SK-N-SH treated with all-trans-retinoic acid at 6 μM for 48 hours (cell line): ENCODE results near the gene AMZ2.
"Not testable (repeated sequence)": the region's sequence is repeated elsewhere in the genome, so short reads cannot be mapped to it uniquely, and the experiment has no call there.

Source experiments
- ATAC-seq: fragments of 200-7000 bp; cut with Tn5 transposase; 3 replicates; pipeline ENCODE4 v1.9.1; 2020; ENCODE audit warnings: mild to moderate bottlenecking, moderate library complexity
- ARNTL ChIP-seq: fragments of 450-650 bp; formaldehyde crosslinking; IDR thresholded peaks from 2 replicates; pipeline ENCODE4 v1.5.0; 2020; ENCODE audit warnings: low read depth, mild to moderate bottlenecking, moderate library complexity, borderline replicate concordance
- BACH2 ChIP-seq: fragments of 250-450 bp; sonication (Bioruptor Pico); IDR thresholded peaks from 2 replicates; pipeline ENCODE4 v1.9.0; 2021; ENCODE audit warnings: mild to moderate bottlenecking, borderline replicate concordance
- ESRRG ChIP-seq: fragments of 250-450 bp; sonication (Bioruptor Pico); IDR thresholded peaks from 2 replicates; pipeline ENCODE4 v1.6.1; 2021; ENCODE audit warnings: mild to moderate bottlenecking
- GLIS3 ChIP-seq: fragments of 250-450 bp; sonication (Bioruptor Pico); IDR thresholded peaks from 2 replicates; pipeline ENCODE4 v1.5.0; 2020; ENCODE audit warnings: mild to moderate bottlenecking, moderate library complexity
- ISL1 ChIP-seq: fragments of 250-450 bp; sonication (Bioruptor Pico); IDR thresholded peaks from 2 replicates; pipeline ENCODE4 v2.1.2; 2022; ENCODE audit warnings: mild to moderate bottlenecking, moderate library complexity
- OSR1 ChIP-seq: fragments of 250-450 bp; sonication (Bioruptor Pico); IDR thresholded peaks from 2 replicates; pipeline ENCODE4 v1.8.0; 2022; ENCODE audit warnings: moderate library complexity, mild to moderate bottlenecking, inconsistent platforms
- POU6F1 ChIP-seq: fragments of 250-450 bp; sonication (Bioruptor Pico); IDR thresholded peaks from 2 replicates; pipeline ENCODE4 v1.8.0; 2021; ENCODE audit warnings: low read depth, mild to moderate bottlenecking, moderate library complexity, borderline replicate concordance
- PPARA ChIP-seq: fragments of 250-450 bp; sonication (Bioruptor Pico); IDR thresholded peaks from 2 replicates; pipeline ENCODE4 v1.5.0; 2020; ENCODE audit warnings: mild to moderate bottlenecking, borderline replicate concordance
- RARB ChIP-seq: fragments of 250-450 bp; sonication (Bioruptor Pico); IDR thresholded peaks from 2 replicates; pipeline ENCODE4 v1.8.0; 2021; ENCODE audit warnings: mild to moderate bottlenecking, moderate library complexity
- SNAI2 ChIP-seq: fragments of 250-450 bp; sonication (Bioruptor Pico); IDR thresholded peaks from 2 replicates; pipeline ENCODE4 v1.5.0; 2020; ENCODE audit warnings: mild to moderate bottlenecking, moderate library complexity
- TCF4 ChIP-seq: fragments of 250-450 bp; sonication (Bioruptor Pico); IDR thresholded peaks from 2 replicates; pipeline ENCODE4 v1.8.0; 2021; ENCODE audit warnings: mild to moderate bottlenecking, moderate library complexity, borderline replicate concordance
- TOX ChIP-seq: fragments of 250-450 bp; sonication (Bioruptor Pico); IDR thresholded peaks from 2 replicates; pipeline ENCODE4 v1.8.0; 2021; ENCODE audit warnings: mild to moderate bottlenecking, moderate library complexity, borderline replicate concordance
- ZFP30 ChIP-seq: fragments of 450-650 bp; formaldehyde crosslinking; IDR thresholded peaks from 2 replicates; pipeline ENCODE4 v1.5.0; 2022; ENCODE audit warnings: mild to moderate bottlenecking, moderate library complexity
- ZNF565 ChIP-seq: fragments of 450-650 bp; formaldehyde crosslinking; conservative IDR thresholded peaks from 2 replicates; pipeline ENCODE4 v1.5.0; 2020; ENCODE audit warnings: low read depth, mild to moderate bottlenecking, moderate library complexity
- ZNF70 ChIP-seq: fragments of 450-650 bp; formaldehyde crosslinking; IDR thresholded peaks from 2 replicates; pipeline ENCODE4 v1.5.0; 2020; ENCODE audit warnings: mild to moderate bottlenecking, moderate library complexity
- ZNF8 ChIP-seq: fragments of 450-650 bp; formaldehyde crosslinking; IDR thresholded peaks from 2 replicates; pipeline ENCODE4 v1.5.0; 2020; ENCODE audit warnings: mild to moderate bottlenecking, moderate library complexity
- TF ChIP-seq, protein P1 (sequence below): fragments of 250-450 bp; sonication (Bioruptor Pico); IDR thresholded peaks from 2 replicates; pipeline ENCODE4 v1.5.0; 2020; ENCODE audit warnings: mild to moderate bottlenecking, moderate library complexity
- TF ChIP-seq, protein P2 (sequence below): fragments of 250-450 bp; sonication (Bioruptor Pico); IDR thresholded peaks from 2 replicates; pipeline ENCODE4 v1.5.1; 2020; ENCODE audit warnings: low read depth, mild to moderate bottlenecking, moderate library complexity
- TF ChIP-seq, protein P3 (sequence below): fragments of 250-450 bp; sonication (Bioruptor Pico); IDR thresholded peaks from 2 replicates; pipeline ENCODE4 v1.5.1; 2021; ENCODE audit warnings: mild to moderate bottlenecking, moderate library complexity

The AMZ2 gene

GRCh38 chr17:68229619-68230018 lies 18.2 kb upstream of the AMZ2 start:
- no peak for ATAC-seq
- TF ChIP-seq ZNF70 (no peak), OSR1 (CRISPR knock-in tag) (no peak), BACH2 (CRISPR knock-in tag) (no peak), TOX (CRISPR knock-in tag) (no peak), ZFP30 (CRISPR knock-in tag) (no peak), POU6F1 (CRISPR knock-in tag) (no peak), SNAI2 (no peak)
- TF ChIP-seq, protein P1, sequence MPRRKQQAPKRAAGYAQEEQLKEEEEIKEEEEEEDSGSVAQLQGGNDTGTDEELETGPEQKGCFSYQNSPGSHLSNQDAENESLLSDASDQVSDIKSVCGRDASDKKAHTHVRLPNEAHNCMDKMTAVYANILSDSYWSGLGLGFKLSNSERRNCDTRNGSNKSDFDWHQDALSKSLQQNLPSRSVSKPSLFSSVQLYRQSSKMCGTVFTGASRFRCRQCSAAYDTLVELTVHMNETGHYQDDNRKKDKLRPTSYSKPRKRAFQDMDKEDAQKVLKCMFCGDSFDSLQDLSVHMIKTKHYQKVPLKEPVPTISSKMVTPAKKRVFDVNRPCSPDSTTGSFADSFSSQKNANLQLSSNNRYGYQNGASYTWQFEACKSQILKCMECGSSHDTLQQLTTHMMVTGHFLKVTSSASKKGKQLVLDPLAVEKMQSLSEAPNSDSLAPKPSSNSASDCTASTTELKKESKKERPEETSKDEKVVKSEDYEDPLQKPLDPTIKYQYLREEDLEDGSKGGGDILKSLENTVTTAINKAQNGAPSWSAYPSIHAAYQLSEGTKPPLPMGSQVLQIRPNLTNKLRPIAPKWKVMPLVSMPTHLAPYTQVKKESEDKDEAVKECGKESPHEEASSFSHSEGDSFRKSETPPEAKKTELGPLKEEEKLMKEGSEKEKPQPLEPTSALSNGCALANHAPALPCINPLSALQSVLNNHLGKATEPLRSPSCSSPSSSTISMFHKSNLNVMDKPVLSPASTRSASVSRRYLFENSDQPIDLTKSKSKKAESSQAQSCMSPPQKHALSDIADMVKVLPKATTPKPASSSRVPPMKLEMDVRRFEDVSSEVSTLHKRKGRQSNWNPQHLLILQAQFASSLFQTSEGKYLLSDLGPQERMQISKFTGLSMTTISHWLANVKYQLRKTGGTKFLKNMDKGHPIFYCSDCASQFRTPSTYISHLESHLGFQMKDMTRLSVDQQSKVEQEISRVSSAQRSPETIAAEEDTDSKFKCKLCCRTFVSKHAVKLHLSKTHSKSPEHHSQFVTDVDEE (CRISPR knock-in tag): no peak
- TF ChIP-seq, all 23 proteins: peak for 0

- ATAC-seq: not testable (repeated sequence)
These were observed 16.7 kb upstream of the AMZ2 start for GRCh38 chr17:68231131-68231530.

GRCh38 chr17:68231541-68231940 lies 16.3 kb upstream of the AMZ2 start:
- no peak for ATAC-seq
- TF ChIP-seq ISL1 (CRISPR knock-in tag) (no peak), TCF4 (CRISPR knock-in tag) (no peak), ZNF70 (no peak), ZNF8 (CRISPR knock-in tag) (no peak), OSR1 (CRISPR knock-in tag) (no peak), ZFP30 (CRISPR knock-in tag) (no peak), PPARA (CRISPR knock-in tag) (no peak), BACH2 (CRISPR knock-in tag) (no peak), ESRRG (CRISPR knock-in tag) (no peak), ZNF565 (CRISPR knock-in tag) (no peak), RARB (no peak), TOX (CRISPR knock-in tag) (no peak), ARNTL (no peak), GLIS3 (CRISPR knock-in tag) (no peak)
- TF ChIP-seq, protein P2, sequence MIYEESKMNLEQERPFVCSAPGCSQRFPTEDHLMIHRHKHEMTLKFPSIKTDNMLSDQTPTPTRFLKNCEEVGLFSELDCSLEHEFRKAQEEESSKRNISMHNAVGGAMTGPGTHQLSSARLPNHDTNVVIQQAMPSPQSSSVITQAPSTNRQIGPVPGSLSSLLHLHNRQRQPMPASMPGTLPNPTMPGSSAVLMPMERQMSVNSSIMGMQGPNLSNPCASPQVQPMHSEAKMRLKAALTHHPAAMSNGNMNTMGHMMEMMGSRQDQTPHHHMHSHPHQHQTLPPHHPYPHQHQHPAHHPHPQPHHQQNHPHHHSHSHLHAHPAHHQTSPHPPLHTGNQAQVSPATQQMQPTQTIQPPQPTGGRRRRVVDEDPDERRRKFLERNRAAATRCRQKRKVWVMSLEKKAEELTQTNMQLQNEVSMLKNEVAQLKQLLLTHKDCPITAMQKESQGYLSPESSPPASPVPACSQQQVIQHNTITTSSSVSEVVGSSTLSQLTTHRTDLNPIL (CRISPR knock-in tag): no peak
- TF ChIP-seq, protein P1 (CRISPR knock-in tag): no peak
- TF ChIP-seq, protein P3, sequence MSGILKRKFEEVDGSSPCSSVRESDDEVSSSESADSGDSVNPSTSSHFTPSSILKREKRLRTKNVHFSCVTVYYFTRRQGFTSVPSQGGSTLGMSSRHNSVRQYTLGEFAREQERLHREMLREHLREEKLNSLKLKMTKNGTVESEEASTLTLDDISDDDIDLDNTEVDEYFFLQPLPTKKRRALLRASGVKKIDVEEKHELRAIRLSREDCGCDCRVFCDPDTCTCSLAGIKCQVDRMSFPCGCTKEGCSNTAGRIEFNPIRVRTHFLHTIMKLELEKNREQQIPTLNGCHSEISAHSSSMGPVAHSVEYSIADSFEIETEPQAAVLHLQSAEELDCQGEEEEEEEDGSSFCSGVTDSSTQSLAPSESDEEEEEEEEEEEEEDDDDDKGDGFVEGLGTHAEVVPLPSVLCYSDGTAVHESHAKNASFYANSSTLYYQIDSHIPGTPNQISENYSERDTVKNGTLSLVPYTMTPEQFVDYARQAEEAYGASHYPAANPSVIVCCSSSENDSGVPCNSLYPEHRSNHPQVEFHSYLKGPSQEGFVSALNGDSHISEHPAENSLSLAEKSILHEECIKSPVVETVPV (CRISPR knock-in tag): no peak

DNA sequence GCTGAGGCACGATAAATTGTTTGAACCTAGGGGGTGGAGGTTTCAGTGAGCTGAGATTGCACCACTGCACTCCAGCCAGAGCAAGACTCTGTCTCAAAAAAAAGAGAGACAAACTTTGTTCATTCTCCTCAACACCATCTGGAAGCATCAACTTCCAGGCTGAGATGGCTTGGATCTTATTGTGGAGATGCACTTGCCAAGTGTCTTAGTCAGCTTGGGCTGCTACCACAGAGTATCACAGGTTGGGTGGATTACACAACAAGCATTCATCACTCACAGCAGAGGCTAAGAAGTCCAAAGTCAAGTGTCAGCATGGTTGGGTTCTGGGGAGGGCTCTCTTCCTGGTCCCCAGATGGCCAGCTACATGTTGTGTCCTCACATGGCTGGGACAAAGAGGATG lies 15.1 kb upstream of the AMZ2 start:
- not testable (repeated sequence) for ATAC-seq

DNA sequence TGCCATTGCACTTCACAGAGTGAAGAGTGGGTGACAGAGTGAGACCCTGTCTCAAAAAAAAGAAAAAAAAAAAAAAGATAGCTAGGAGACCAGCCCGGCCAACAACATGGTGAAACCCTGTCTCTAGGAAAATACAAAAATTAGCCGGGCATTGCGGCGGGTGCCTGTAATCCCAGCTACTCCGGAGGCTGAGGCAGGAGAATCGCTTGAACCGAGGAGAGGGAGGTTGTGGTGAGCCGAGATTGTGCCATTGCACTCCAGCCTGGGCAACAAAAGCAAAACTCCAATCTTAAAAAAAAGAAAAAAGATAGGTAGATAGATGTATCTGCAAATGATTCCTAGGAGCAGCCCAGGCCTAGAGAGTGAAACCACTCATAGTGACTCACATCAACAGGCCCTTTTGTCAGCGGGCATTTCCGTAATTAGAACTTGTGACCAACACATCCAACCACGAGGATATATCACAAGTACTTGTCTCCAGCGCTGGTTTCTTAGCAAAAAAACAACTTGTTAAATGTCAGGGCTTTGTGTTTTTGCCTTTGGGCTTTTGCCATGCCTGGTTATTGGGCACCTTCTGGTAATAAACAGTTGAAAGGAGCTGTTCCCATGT lies 13.0 kb upstream of the AMZ2 start:
- ATAC-seq: peak; percentile 87

DNA sequence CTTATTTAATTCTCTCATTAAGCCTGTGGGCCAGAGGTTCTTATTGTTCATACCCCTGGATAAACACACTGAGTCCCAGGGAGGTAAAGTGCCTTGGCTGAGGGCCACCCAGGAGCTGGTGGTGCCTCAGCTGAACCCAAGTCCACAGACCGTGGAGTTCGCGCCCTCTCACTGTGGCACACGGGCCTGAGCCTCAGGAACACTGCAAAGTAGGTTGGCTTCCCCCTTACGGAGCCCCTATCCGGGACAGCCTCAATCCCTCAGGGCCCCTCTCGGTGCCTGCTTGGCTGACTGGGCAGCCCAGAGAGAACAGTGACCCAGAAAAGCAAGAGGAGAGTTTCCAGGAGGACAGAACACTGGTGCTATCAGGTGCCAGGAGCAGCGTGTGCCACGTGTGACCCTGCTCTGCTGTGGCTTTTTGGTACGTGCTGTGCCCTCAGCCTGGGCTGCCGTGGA lies 12.5 kb upstream of the AMZ2 start:
- ATAC-seq: peak; percentile 28; the same call in 2 of the 3 replicates

DNA sequence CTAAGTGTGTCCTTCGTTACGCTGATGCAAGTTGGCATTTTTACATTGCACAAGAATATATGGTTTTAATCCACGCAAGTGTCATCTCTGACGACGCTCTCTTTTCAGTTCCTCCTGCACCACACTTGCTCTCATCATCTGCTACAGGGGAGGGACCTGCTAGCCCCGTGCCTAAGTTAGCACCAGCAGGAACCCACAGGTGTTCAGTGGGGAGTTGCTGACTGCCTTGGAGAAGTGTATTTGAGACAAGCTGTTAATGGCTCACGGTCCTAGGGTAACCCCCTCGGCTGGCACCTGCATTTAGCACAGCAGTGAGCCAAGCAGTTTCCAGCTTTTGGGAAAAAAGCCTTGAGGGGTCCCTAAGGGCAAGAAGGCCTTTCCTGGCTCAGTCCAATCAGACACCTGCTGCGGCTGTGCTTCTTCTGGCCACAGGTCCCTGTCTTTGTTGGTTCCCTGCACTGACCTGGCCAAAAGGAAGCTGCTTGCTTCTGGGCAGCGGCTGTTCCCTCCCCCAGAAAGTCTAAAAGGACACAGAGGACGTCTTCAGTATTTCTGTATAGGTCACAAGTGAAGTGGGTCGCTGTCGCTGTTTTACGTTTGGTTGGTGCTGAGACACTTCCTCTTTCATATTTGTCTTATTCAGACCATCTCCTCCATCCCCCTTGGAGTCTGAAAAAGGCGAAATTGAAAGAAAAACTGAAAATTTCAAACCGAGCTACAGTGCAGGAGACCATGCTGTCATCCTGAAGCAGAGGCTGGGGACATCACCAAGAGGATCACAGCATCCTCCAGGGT lies 10.3 kb upstream of the AMZ2 start:
- not testable (repeated sequence) for ATAC-seq
